ENCODE measurements around the gene MPP2. TPM values are rescaled to one million over a fixed set of nuclear protein-coding genes. Genes with fewer than 3 reads are reported as not detected.

MPP2 gene
- total RNA-seq, 1 experiment from 2014 or later = 5.6 TPM

GRCh38 chr17:43832976-43833829, 74.1 kb downstream of the MPP2 start, which contains the start of gene MPP3:
Gene MPP3 (minus strand): TSS chr17:43833146. CDS start chr17:43831906, 1,240 bp downstream.
- Mint-ChIP-seq H3K27ac (ENCODE audit: unreplicated experiment) (no peak within 1 kb of the TSS), H3K36me3 (ENCODE audit: insufficient read depth, unreplicated experiment) (peaks cover 8% of the 10 kb centered on the region), H3K4me3 (ENCODE audit: unreplicated experiment) (peak within 1 kb of the TSS; percentile 82), H3K4me1 (ENCODE audit: low read depth, unreplicated experiment) (peaks cover 7% of the 10 kb centered on the region), H3K9me3 (ENCODE audit: unreplicated experiment) (no peaks in the 10 kb centered on the region), H3K27me3 (ENCODE audit: insufficient read depth, unreplicated experiment) (peaks cover 9% of the 10 kb centered on the region)
- peak within 1 kb of the TSS; percentile 59 for H3K4me3 ChIP-seq (ENCODE audit: low read depth, low read length)
- no peaks in the 10 kb centered on the region for H3K27me3 ChIP-seq (replicated peaks; ENCODE audit: control insufficient read depth, insufficient read depth, low read length)
- POLR2A ChIA-PET = interaction anchor here (0.6 kb wide), 2 partner anchors 54 to 55 kb away, joined by 4 read pairs; partner anchors contain the start of gene DUSP3
- no TSS peak for BruUV-seq (replicated peaks)
- CTCF ChIA-PET = interaction anchor here (0.7 to 1.7 kb wide), 3 partner anchors 13 to 19 kb away, joined by 3 to 8 read pairs (median 3); no protein-coding TSS in a partner anchor
- H3K9me3 ChIP-seq = no peaks in the 10 kb centered on the region
- peak; percentile 54 to 77 for DNase-seq
- peaks cover 5% of the 10 kb centered on the region; the same call in 1 of the 2 replicates for H3K4me1 ChIP-seq
- TF ChIP-seq CTCF (IDR thresholded peaks at IDR 0.05; ENCODE audit: insufficient read depth in 1 of 2, low read depth in 1 of 2, low read length in 1 of 2, severe bottlenecking in 1 of 2, unreplicated experiment in 1 of 2) = no peak
- intact Hi-C loops (cut with micrococcal nuclease; ENCODE audit: unreplicated experiment) = loop anchor here (5.0 kb wide), 1 partner anchor 56 kb away; the partner anchor contains the start of gene DUSP3
- H3K36me3 ChIP-seq (ENCODE audit: control insufficient read depth, insufficient read depth, low read length) = no peaks in the 10 kb centered on the region

GRCh38 chr17:43832168-43832975, 75.0 kb downstream of the MPP2 start:
- Histone ChIP-seq H3K4me3 (ENCODE audit: low read depth, low read length) (peak overlapping the region; percentile 59), H3K4me1 (peaks cover 5% of the 10 kb centered on the region; the same call in 1 of the 2 replicates), H3K27me3 (replicated peaks; ENCODE audit: control insufficient read depth, insufficient read depth, low read length) (no peaks in the 10 kb centered on the region), H3K9me3 (no peaks in the 10 kb centered on the region), H3K36me3 (ENCODE audit: control insufficient read depth, insufficient read depth, low read length) (no peaks in the 10 kb centered on the region)
- Mint-ChIP-seq H3K27me3 (ENCODE audit: insufficient read depth, unreplicated experiment) (peaks cover 6% of the 10 kb centered on the region), H3K36me3 (ENCODE audit: insufficient read depth, unreplicated experiment) (peaks cover 8% of the 10 kb centered on the region), H3K4me3 (ENCODE audit: unreplicated experiment) (peak overlapping the region; percentile 82), H3K4me1 (ENCODE audit: low read depth, unreplicated experiment) (peaks cover 7% of the 10 kb centered on the region), H3K9me3 (ENCODE audit: unreplicated experiment) (no peaks in the 10 kb centered on the region), H3K27ac (ENCODE audit: unreplicated experiment) (no peak overlapping the region)
- CTCF ChIA-PET = interaction anchor here (1.6 to 1.7 kb wide), 2 partner anchors 14 to 18 kb away, joined by 3 to 8 read pairs; no protein-coding TSS in a partner anchor
- DNase-seq = peak; percentile 60 to 67
- POLR2A ChIA-PET = interaction anchor here (0.6 kb wide), 1 partner anchor 54 kb away, joined by 4 read pairs; the partner anchor contains the start of gene DUSP3
- intact Hi-C loops (cut with micrococcal nuclease; ENCODE audit: unreplicated experiment) = loop anchor here (5.0 kb wide), 1 partner anchor 55 kb away; the partner anchor contains the start of gene DUSP3
- TF ChIP-seq CTCF (IDR thresholded peaks at IDR 0.05; ENCODE audit: insufficient read depth in 1 of 2, low read depth in 1 of 2, low read length in 1 of 2, severe bottlenecking in 1 of 2, unreplicated experiment in 1 of 2) = no peak
- no TSS peak for BruUV-seq (replicated peaks)

GRCh38 chr17:43831633-43832032, 75.7 kb downstream of the MPP2 start:
- peaks cover 6% of the 10 kb centered on the region for H3K27me3 Mint-ChIP-seq (ENCODE audit: insufficient read depth, unreplicated experiment)
- CTCF ChIA-PET = interaction anchor here (1.6 to 1.7 kb wide), 2 partner anchors 15 to 18 kb away, joined by 3 to 8 read pairs; no protein-coding TSS in a partner anchor
- no peaks in the 10 kb centered on the region for H3K27me3 ChIP-seq (replicated peaks; ENCODE audit: control insufficient read depth, insufficient read depth, low read length)
- peaks cover 7% of the 10 kb centered on the region for H3K4me1 Mint-ChIP-seq (ENCODE audit: low read depth, unreplicated experiment)
- no peaks in the 10 kb centered on the region for H3K36me3 ChIP-seq (ENCODE audit: control insufficient read depth, insufficient read depth, low read length)
- no peaks in the 10 kb centered on the region for H3K9me3 Mint-ChIP-seq (ENCODE audit: unreplicated experiment)
- intact Hi-C loops (cut with micrococcal nuclease; ENCODE audit: unreplicated experiment) = loop anchor here (5.0 kb wide), 1 partner anchor 54 kb away; the partner anchor contains the start of gene DUSP3
- peak overlapping the region; percentile 82 for H3K4me3 Mint-ChIP-seq (ENCODE audit: unreplicated experiment)
- TF ChIP-seq CTCF (IDR thresholded peaks at IDR 0.05; ENCODE audit: insufficient read depth in 1 of 2, low read depth in 1 of 2, low read length in 1 of 2, severe bottlenecking in 1 of 2, unreplicated experiment in 1 of 2) = no peak
- no peak for DNase-seq
- no peaks in the 10 kb centered on the region for H3K9me3 ChIP-seq
- peaks cover 8% of the 10 kb centered on the region for H3K36me3 Mint-ChIP-seq (ENCODE audit: insufficient read depth, unreplicated experiment)
- BruUV-seq (replicated peaks) = no TSS peak
- POLR2A ChIA-PET = no interaction called here
- H3K4me1 ChIP-seq = peaks cover 5% of the 10 kb centered on the region; the same call in 1 of the 2 replicates
- H3K27ac Mint-ChIP-seq (ENCODE audit: unreplicated experiment) = no peak overlapping the region
- H3K4me3 ChIP-seq (ENCODE audit: low read depth, low read length) = no peak overlapping the region

Measured in Caco-2 (cell line).